HepG2 (cell line): Measurements from ENCODE around the gene DMXL1. TPM values are rescaled to one million over a fixed set of nuclear protein-coding genes. Genes with fewer than 3 reads are reported as not detected.

Source experiments
- CHD2 ChIP-seq: IDR thresholded peaks from 2 replicates; pipeline ENCODE4 v1.6.1; 2011; ENCODE audit warnings: low read depth, low read length, improper control_type of control experiment
- CSRNP1 ChIP-seq: sonication (generic); formaldehyde crosslinking; IDR thresholded peaks from 2 replicates; pipeline ENCODE4 v1.8.1; 2023; ENCODE audit warnings: mild to moderate bottlenecking, missing genetic modification reagents
- HNF4G ChIP-seq, 2 experiments: sonication (generic) in 1 of 2; formaldehyde crosslinking in 1 of 2; IDR thresholded peaks; 2 replicates each; pipeline versions ENCODE4 v1.4.0 to v1.6.1; 2011 to 2020; ENCODE audit warnings: borderline replicate concordance in 2 of 2, low read depth in 2 of 2, mild to moderate bottlenecking in 2 of 2, low read length in 1 of 2, missing genetic modification reagents in 1 of 2, moderate library complexity in 1 of 2
- MEIS2 ChIP-seq: sonication (generic); formaldehyde crosslinking; IDR thresholded peaks from 2 replicates; pipeline ENCODE4 v1.9.0; 2021; ENCODE audit warnings: mild to moderate bottlenecking, missing genetic modification reagents
- NAIF1 ChIP-seq: sonication (generic); formaldehyde crosslinking; IDR thresholded peaks from 2 replicates; pipeline ENCODE4 v1.5.0; 2020; ENCODE audit warnings: mild to moderate bottlenecking, missing genetic modification reagents, borderline replicate concordance
- NFKBIZ ChIP-seq: IDR thresholded peaks from 2 replicates; pipeline ENCODE4 v1.6.1; 2018; ENCODE audit warnings: missing genetic modification reagents, missing compliant biosample characterization
- PTBP1 ChIP-seq: fragments of 200-400 bp; formaldehyde crosslinking; IDR thresholded peaks from 2 replicates; pipeline ENCODE4 v1.6.1; 2018; ENCODE audit warnings: low read length, low read depth; ENCODE audit not compliant: poor library complexity, severe bottlenecking
- SKIL ChIP-seq: sonication (generic); formaldehyde crosslinking; IDR thresholded peaks from 2 replicates; pipeline ENCODE4 v1.8.0; 2022; ENCODE audit warnings: missing genetic modification reagents, mild to moderate bottlenecking, moderate library complexity, borderline replicate concordance
- TP53 ChIP-seq: sonication (generic); formaldehyde crosslinking; conservative IDR thresholded peaks from 2 replicates; pipeline ENCODE4 v1.4.0; 2020; ENCODE audit warnings: missing genetic modification reagents
- ZKSCAN5 ChIP-seq: sonication (generic); formaldehyde crosslinking; IDR thresholded peaks from 2 replicates; pipeline ENCODE4 v1.5.1; 2020; ENCODE audit warnings: mild to moderate bottlenecking, missing genetic modification reagents
- ZNF329 ChIP-seq: sonication (generic); formaldehyde crosslinking; IDR thresholded peaks from 2 replicates; pipeline ENCODE4 v1.9.0; 2021; ENCODE audit warnings: low read depth, mild to moderate bottlenecking, missing genetic modification reagents
- ZNF34 ChIP-seq: sonication (generic); formaldehyde crosslinking; IDR thresholded peaks from 2 replicates; pipeline ENCODE4 v1.4.0; 2020; ENCODE audit warnings: mild to moderate bottlenecking, missing genetic modification reagents, borderline replicate concordance
- ZNF567 ChIP-seq: sonication (generic); formaldehyde crosslinking; IDR thresholded peaks from 2 replicates; pipeline ENCODE4 v1.8.1; 2023; ENCODE audit warnings: mild to moderate bottlenecking, missing genetic modification reagents, borderline replicate concordance
- polyA plus RNA-seq, 8 experiments: library from polyadenylated mRNA; depleted of rRNA in 3 of 8; stranded (reverse) in 7 of 8; unstranded in 1 of 8; fragments of >200 nt; fragmentation: Illumina TruSeq in 4 of 8; extraction: Trizol in 4 of 8; gene quantifications; 2 replicates each; pipeline versions ENCODE4 v1.2.1 to v1.2.3, GENCODE V29; 2011 to 2016; ENCODE audit warnings: low read depth in 4 of 8, missing spikeins in 1 of 8, mixed read lengths in 1 of 8; ENCODE audit not compliant: insufficient read depth in 1 of 8
- total RNA-seq, 5 experiments: library from RNA; depleted of rRNA; stranded (reverse); fragments of >200 nt; fragmentation: Illumina TruSeq; extraction: Trizol; gene quantifications; 2 replicates each; pipeline ENCODE4 v1.2.3, GENCODE V29; 2016; ENCODE audit warnings: low read depth in 1 of 5
- TF ChIP-seq, protein P1 (sequence below): sonication (generic); formaldehyde crosslinking; IDR thresholded peaks from 2 replicates; pipeline ENCODE4 v1.5.0; 2020; ENCODE audit warnings: mild to moderate bottlenecking, missing genetic modification reagents
- TF ChIP-seq, protein P2 (sequence below), 2 experiments: sonication (generic) in 1 of 2; formaldehyde crosslinking in 1 of 2; IDR thresholded peaks; 2 replicates each; pipeline versions ENCODE4 v1.6.1 to v1.9.0; 2014 to 2022; ENCODE audit warnings: antibody characterized with exemption in 1 of 2, borderline replicate concordance in 1 of 2, inconsistent platforms in 1 of 2, low read depth in 1 of 2, missing genetic modification reagents in 1 of 2

DMXL1 gene
- total and polyA plus RNA-seq, 2 of the 13 experiments (the other 11 are each of a cell fraction or from before 2014, with no cell fraction given): 6.9 to 18.6 TPM

GRCh38 chr5:119268387-119269060 is 197.6 kb downstream of the DMXL1 start (continued):
- TF ChIP-seq HNF4G (IDR thresholded peaks at IDR 0.05; ENCODE audit: borderline replicate concordance, low read depth, low read length): no peak
- TF ChIP-seq HNF4G (CRISPR knock-in tag; IDR thresholded peaks at IDR 0.05; ENCODE audit: borderline replicate concordance, low read depth): 0 out of 2 replicates have a peak, but pooled peaks have one; percentile 23
- no peak for TF ChIP-seq PTBP1
- no peak for TF ChIP-seq ZKSCAN5
- TF ChIP-seq ZNF567: no peak; the same call in 1 of the 2 replicates
- TF ChIP-seq MEIS2 (CRISPR knock-in tag): peak; percentile 73; the same call in 1 of the 2 replicates
- TF ChIP-seq, protein P1, sequence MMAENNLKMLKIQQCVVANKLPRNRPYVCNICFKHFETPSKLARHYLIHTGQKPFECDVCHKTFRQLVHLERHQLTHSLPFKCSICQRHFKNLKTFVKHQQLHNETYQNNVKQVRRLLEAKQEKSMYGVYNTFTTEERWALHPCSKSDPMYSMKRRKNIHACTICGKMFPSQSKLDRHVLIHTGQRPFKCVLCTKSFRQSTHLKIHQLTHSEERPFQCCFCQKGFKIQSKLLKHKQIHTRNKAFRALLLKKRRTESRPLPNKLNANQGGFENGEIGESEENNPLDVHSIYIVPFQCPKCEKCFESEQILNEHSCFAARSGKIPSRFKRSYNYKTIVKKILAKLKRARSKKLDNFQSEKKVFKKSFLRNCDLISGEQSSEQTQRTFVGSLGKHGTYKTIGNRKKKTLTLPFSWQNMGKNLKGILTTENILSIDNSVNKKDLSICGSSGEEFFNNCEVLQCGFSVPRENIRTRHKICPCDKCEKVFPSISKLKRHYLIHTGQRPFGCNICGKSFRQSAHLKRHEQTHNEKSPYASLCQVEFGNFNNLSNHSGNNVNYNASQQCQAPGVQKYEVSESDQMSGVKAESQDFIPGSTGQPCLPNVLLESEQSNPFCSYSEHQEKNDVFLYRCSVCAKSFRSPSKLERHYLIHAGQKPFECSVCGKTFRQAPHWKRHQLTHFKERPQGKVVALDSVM (CRISPR knock-in tag): peak; percentile 84
- 0 out of 2 replicates have a peak, but pooled peaks have one; percentile 38 for TF ChIP-seq ZNF34 (CRISPR knock-in tag)
- 0 out of 2 replicates have a peak, but pooled peaks have one; percentile 32 for TF ChIP-seq NFKBIZ
- TF ChIP-seq CHD2: no peak; the same call in 1 of the 2 replicates
- peak; percentile 68 for TF ChIP-seq CSRNP1
- peak; percentile 84 for TF ChIP-seq NAIF1 (CRISPR knock-in tag)
- TF ChIP-seq, protein P2, sequence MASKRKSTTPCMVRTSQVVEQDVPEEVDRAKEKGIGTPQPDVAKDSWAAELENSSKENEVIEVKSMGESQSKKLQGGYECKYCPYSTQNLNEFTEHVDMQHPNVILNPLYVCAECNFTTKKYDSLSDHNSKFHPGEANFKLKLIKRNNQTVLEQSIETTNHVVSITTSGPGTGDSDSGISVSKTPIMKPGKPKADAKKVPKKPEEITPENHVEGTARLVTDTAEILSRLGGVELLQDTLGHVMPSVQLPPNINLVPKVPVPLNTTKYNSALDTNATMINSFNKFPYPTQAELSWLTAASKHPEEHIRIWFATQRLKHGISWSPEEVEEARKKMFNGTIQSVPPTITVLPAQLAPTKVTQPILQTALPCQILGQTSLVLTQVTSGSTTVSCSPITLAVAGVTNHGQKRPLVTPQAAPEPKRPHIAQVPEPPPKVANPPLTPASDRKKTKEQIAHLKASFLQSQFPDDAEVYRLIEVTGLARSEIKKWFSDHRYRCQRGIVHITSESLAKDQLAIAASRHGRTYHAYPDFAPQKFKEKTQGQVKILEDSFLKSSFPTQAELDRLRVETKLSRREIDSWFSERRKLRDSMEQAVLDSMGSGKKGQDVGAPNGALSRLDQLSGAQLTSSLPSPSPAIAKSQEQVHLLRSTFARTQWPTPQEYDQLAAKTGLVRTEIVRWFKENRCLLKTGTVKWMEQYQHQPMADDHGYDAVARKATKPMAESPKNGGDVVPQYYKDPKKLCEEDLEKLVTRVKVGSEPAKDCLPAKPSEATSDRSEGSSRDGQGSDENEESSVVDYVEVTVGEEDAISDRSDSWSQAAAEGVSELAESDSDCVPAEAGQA (IDR thresholded peaks at IDR 0.05; ENCODE audit: low read depth): no peak
- TF ChIP-seq, protein P2 (CRISPR knock-in tag; IDR thresholded peaks at IDR 0.05; ENCODE audit: borderline replicate concordance): no peak
- TF ChIP-seq TP53 (CRISPR knock-in tag): no peak
- TF ChIP-seq SKIL: peak; percentile 39; the same call in 1 of the 2 replicates
- peak; percentile 10; the same call in 1 of the 2 replicates for TF ChIP-seq ZNF329 (CRISPR knock-in tag)
